ENCODE results near the gene TRAM2. TPM values are rescaled to one million over a fixed set of nuclear protein-coding genes. Genes with fewer than 3 reads are reported as not detected.

TRAM2 gene
- total and polyA plus RNA-seq, 3 donors from 2014 or later = 21.1 to 34.7 (median 26.1) TPM

DNA sequence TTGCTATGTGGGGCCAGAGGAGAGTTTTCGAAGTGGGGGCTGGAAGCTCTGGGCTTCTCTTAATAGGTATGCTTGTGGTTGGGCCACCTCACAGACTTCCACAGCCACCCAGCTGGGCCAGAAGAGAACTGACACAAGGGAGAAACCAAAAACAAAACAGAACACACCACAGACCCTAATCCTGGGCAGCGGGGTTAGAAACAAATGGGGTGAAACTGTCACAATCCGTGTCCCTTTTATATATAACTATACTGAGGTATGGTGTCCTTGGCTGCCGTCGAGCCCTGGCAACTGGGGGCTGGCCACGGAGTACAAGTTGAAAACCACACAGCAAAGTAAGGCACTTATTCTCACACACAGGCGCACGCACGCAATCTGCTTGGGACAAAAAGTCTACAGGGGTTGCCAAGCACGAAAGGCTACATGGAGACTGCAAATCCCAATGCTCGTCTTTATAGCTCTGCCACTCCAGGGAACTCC lies 78.3 kb downstream of the TRAM2 start:
- WGBS, 2 donors = 90 to 92% methylated on average over 11 of the region's 11 CpGs

DNA sequence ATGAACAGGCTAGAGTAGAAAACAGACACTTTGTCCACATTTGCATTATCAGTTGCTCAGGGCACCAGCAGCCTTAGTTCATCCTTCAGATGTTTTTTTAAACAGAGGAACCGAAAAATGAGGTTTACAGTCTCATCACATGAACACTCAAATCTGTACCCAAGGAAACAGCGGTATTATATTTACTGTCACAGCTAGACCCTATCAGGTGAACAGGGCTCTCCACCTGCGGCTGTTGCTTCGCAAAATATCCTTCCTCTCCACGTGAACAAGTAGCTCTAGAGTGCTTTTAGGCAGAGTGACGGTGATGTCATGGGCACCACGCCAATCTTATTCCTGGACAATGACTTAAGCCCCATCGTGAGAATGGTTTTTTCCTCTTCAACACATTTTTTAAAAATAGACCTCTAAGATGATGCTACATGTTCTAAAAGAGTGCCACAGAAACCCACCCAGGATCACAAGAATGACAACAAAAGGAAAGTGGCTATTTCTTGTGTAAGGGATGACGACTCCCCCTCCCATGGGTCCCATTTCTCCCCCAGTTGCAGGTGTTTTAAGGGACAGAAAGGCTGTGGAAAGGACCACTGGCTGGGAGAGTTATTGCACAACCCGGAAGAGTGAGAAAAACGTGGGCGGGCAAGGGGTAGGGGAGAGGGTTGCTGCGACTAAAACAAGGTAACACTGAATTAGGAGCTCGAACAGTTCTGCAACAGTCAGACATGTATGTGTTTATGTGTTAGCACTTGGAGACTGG lies 79.0 kb downstream of the TRAM2 start:
- no peak for TF ChIP-seq CTCF (IDR thresholded peaks at IDR 0.05)
- TF ChIP-seq POLR2A (IDR thresholded peaks at IDR 0.05) = no peak
- no peak for DNase-seq
- no peaks in the 10 kb centered on the region for H3K4me1 ChIP-seq
- no peaks in the 10 kb centered on the region for H3K36me3 ChIP-seq (ENCODE audit: low read depth, missing control alignments)
- no peaks in the 10 kb centered on the region for H3K9me3 ChIP-seq
- H3K4me3 ChIP-seq = no peak overlapping the region
- no peaks in the 10 kb centered on the region for H3K27me3 ChIP-seq
- WGBS, 2 donors = 81 to 84% methylated on average over 14 of the region's 14 CpGs
- intact Hi-C loops (cut with DNase I; ENCODE audit: low total_unique reads) = no loop called here
- no peak overlapping the region for H3K27ac ChIP-seq

More for the DNA sequence above, 78.3 kb downstream of the TRAM2 start:
- no peaks in the 10 kb centered on the region for H3K4me1 ChIP-seq
- intact Hi-C loops (cut with DNase I; ENCODE audit: low total_unique reads) = no loop called here
- TF ChIP-seq POLR2A (IDR thresholded peaks at IDR 0.05) (no peak), CTCF (IDR thresholded peaks at IDR 0.05) (no peak)
- H3K9me3 ChIP-seq = no peaks in the 10 kb centered on the region
- no peak overlapping the region for H3K27ac ChIP-seq
- DNase-seq = no peak
- no peaks in the 10 kb centered on the region for H3K27me3 ChIP-seq
- H3K4me3 ChIP-seq = no peak overlapping the region
- H3K36me3 ChIP-seq (ENCODE audit: low read depth, missing control alignments) = no peaks in the 10 kb centered on the region

DNA sequence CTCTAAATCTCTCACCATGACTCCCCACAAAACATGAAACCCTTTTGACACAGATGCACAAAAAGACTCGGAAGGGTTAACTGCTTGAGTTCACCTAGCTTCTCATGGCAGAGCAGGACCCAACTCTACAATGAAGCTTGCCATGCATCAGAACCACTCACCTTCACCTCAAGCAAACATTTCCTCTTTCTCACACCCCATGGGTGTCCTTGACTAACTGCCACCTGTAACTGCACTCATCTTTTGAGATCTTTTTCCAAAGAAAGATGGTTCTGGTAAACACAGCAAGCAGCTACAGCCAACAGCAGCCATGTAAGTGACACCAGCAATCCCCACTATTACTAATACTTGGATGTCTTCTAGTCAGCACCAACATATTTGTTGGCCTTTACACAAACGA lies 80.2 kb downstream of the TRAM2 start:
- DNase-seq = no peak
- intact Hi-C loops (cut with DNase I; ENCODE audit: low total_unique reads) = no loop called here
- 94 to 97% methylated on average over 2 of the region's 2 CpGs for WGBS, 2 donors
- H3K4me3 ChIP-seq = no peak overlapping the region
- no peaks in the 10 kb centered on the region for H3K27me3 ChIP-seq
- no peaks in the 10 kb centered on the region for H3K4me1 ChIP-seq
- no peaks in the 10 kb centered on the region for H3K9me3 ChIP-seq
- H3K36me3 ChIP-seq (ENCODE audit: low read depth, missing control alignments) = no peaks in the 10 kb centered on the region
- no peak overlapping the region for H3K27ac ChIP-seq
- no peak for TF ChIP-seq POLR2A (IDR thresholded peaks at IDR 0.05)
- TF ChIP-seq CTCF (IDR thresholded peaks at IDR 0.05) = no peak

GRCh38 chr6:52495922-52496321 lies 80.9 kb downstream of the TRAM2 start:
- intact Hi-C loops (cut with DNase I; ENCODE audit: low total_unique reads) = no loop called here

More at GRCh38 chr6:52495922-52496321, 80.9 kb downstream of the TRAM2 start:
- WGBS, 2 donors = 67 to 75% methylated on average over 3 of the region's 3 CpGs
- DNase-seq = no peak
- no peak overlapping the region for H3K27ac ChIP-seq
- no peaks in the 10 kb centered on the region for H3K4me1 ChIP-seq
- H3K9me3 ChIP-seq = no peaks in the 10 kb centered on the region
- no peak overlapping the region for H3K4me3 ChIP-seq
- no peaks in the 10 kb centered on the region for H3K36me3 ChIP-seq (ENCODE audit: low read depth, missing control alignments)
- H3K27me3 ChIP-seq = no peaks in the 10 kb centered on the region
- TF ChIP-seq POLR2A (IDR thresholded peaks at IDR 0.05) (no peak), CTCF (IDR thresholded peaks at IDR 0.05) (no peak)

All from testis (tissue), 3 donors.